ENCODE measurements around the gene ERICH2. TPM values are rescaled to one million over a fixed set of nuclear protein-coding genes. Genes with fewer than 3 reads are reported as not detected.

The ERICH2 gene
- total and polyA plus RNA-seq, 2 donors = 0.52 TPM; not detected in 1

- 89% methylated on average over 4 of the region's 4 CpGs for WGBS
- Histone ChIP-seq H3K4me1 (ENCODE audit: control insufficient read depth in 2 of 2, insufficient read depth in 2 of 2, low read length in 2 of 2) (no peaks in the 10 kb centered on the region), H3K27ac (ENCODE audit: low read depth in 1 of 2, low read length in 1 of 2) (no peak overlapping the region), H3K4me3 (ENCODE audit: low read length in 2 of 2) (no peak overlapping the region), H3K9me3 (ENCODE audit: control insufficient read depth in 2 of 2, insufficient read depth in 1 of 2, low read length in 1 of 2) (no peaks in the 10 kb centered on the region), H3K27me3 (ENCODE audit: control insufficient read depth in 2 of 2, insufficient read depth in 1 of 2, low read length in 1 of 2) (peaks cover 0 to 11% of the 10 kb centered on the region in 2 donors), H3K36me3 (ENCODE audit: control insufficient read depth in 2 of 2, insufficient read depth in 2 of 2, low read length in 1 of 2) (no peaks in the 10 kb centered on the region)
- no peak for DNase-seq (ENCODE audit: low read depth in 6 of 9, low spot score in 9 of 9)
These were observed 32.4 kb upstream of the ERICH2 start for GRCh38 chr2:170737821-170738220.

- Histone ChIP-seq H3K4me1 (ENCODE audit: control insufficient read depth in 2 of 2, insufficient read depth in 2 of 2, low read length in 2 of 2) (no peaks in the 10 kb centered on the region), H3K27me3 (ENCODE audit: control insufficient read depth in 2 of 2, insufficient read depth in 1 of 2, low read length in 1 of 2) (peaks cover 0 to 6% of the 10 kb centered on the region in 2 donors), H3K9me3 (ENCODE audit: control insufficient read depth in 2 of 2, insufficient read depth in 1 of 2, low read length in 1 of 2) (no peaks in the 10 kb centered on the region), H3K27ac (ENCODE audit: low read depth in 1 of 2, low read length in 1 of 2) (no peak overlapping the region), H3K4me3 (ENCODE audit: low read length in 2 of 2) (no peak overlapping the region), H3K36me3 (ENCODE audit: control insufficient read depth in 2 of 2, insufficient read depth in 2 of 2, low read length in 1 of 2) (no peaks in the 10 kb centered on the region)
- no peak for DNase-seq (ENCODE audit: low read depth in 6 of 9, low spot score in 9 of 9)
- 94% methylated on average over 3 of the region's 3 CpGs for whole genome bisulfite sequencing
These were observed 31.1 kb upstream of the ERICH2 start for GRCh38 chr2:170739048-170739447.

GRCh38 chr2:170739507-170740046, 30.6 kb upstream of the ERICH2 start:
- peaks cover 0 to 6% of the 10 kb centered on the region in 2 donors for H3K27me3 ChIP-seq (ENCODE audit: control insufficient read depth in 2 of 2, insufficient read depth in 1 of 2, low read length in 1 of 2)
- no peak overlapping the region for H3K27ac ChIP-seq (ENCODE audit: low read depth in 1 of 2, low read length in 1 of 2)
- H3K9me3 ChIP-seq (ENCODE audit: control insufficient read depth in 2 of 2, insufficient read depth in 1 of 2, low read length in 1 of 2) = no peaks in the 10 kb centered on the region
- DNase-seq (ENCODE audit: low read depth in 6 of 9, low spot score in 9 of 9) = no peak
- no peaks in the 10 kb centered on the region for H3K36me3 ChIP-seq (ENCODE audit: control insufficient read depth in 2 of 2, insufficient read depth in 2 of 2, low read length in 1 of 2)
- H3K4me1 ChIP-seq (ENCODE audit: control insufficient read depth in 2 of 2, insufficient read depth in 2 of 2, low read length in 2 of 2) = no peaks in the 10 kb centered on the region
- 93% methylated on average over 3 of the region's 3 CpGs for WGBS
- no peak overlapping the region for H3K4me3 ChIP-seq (ENCODE audit: low read length in 2 of 2)

- H3K36me3 ChIP-seq (ENCODE audit: control insufficient read depth in 2 of 2, insufficient read depth in 2 of 2, low read length in 1 of 2) = no peaks in the 10 kb centered on the region
- peaks cover 0 to 6% of the 10 kb centered on the region in 2 donors for H3K27me3 ChIP-seq (ENCODE audit: control insufficient read depth in 2 of 2, insufficient read depth in 1 of 2, low read length in 1 of 2)
- no peak overlapping the region for H3K27ac ChIP-seq (ENCODE audit: low read depth in 1 of 2, low read length in 1 of 2)
- 95% methylated on average over 4 of the region's 4 CpGs for WGBS
- no peak for DNase-seq (ENCODE audit: low read depth in 6 of 9, low spot score in 9 of 9)
- no peaks in the 10 kb centered on the region for H3K9me3 ChIP-seq (ENCODE audit: control insufficient read depth in 2 of 2, insufficient read depth in 1 of 2, low read length in 1 of 2)
- H3K4me3 ChIP-seq (ENCODE audit: low read length in 2 of 2) = no peak overlapping the region
- H3K4me1 ChIP-seq (ENCODE audit: control insufficient read depth in 2 of 2, insufficient read depth in 2 of 2, low read length in 2 of 2) = no peaks in the 10 kb centered on the region
These were observed 29.5 kb upstream of the ERICH2 start for GRCh38 chr2:170740660-170741059.

- no peak overlapping the region for H3K27ac ChIP-seq (ENCODE audit: low read depth in 1 of 2, low read length in 1 of 2)
- 98% methylated on average over 3 of the region's 3 CpGs for WGBS
- no peaks in the 10 kb centered on the region for H3K9me3 ChIP-seq (ENCODE audit: control insufficient read depth in 2 of 2, insufficient read depth in 1 of 2, low read length in 1 of 2)
- no peaks in the 10 kb centered on the region for H3K4me1 ChIP-seq (ENCODE audit: control insufficient read depth in 2 of 2, insufficient read depth in 2 of 2, low read length in 2 of 2)
- peaks cover 0 to 6% of the 10 kb centered on the region in 2 donors for H3K27me3 ChIP-seq (ENCODE audit: control insufficient read depth in 2 of 2, insufficient read depth in 1 of 2, low read length in 1 of 2)
- no peak for DNase-seq (ENCODE audit: low read depth in 6 of 9, low spot score in 9 of 9)
- no peak overlapping the region for H3K4me3 ChIP-seq (ENCODE audit: low read length in 2 of 2)
- no peaks in the 10 kb centered on the region for H3K36me3 ChIP-seq (ENCODE audit: control insufficient read depth in 2 of 2, insufficient read depth in 2 of 2, low read length in 1 of 2)
These were observed 28.2 kb upstream of the ERICH2 start for GRCh38 chr2:170742000-170742399.

GRCh38 chr2:170742896-170743529, 27.2 kb upstream of the ERICH2 start:
- Histone ChIP-seq H3K4me1 (ENCODE audit: control insufficient read depth in 2 of 2, insufficient read depth in 2 of 2, low read length in 2 of 2) (no peaks in the 10 kb centered on the region), H3K4me3 (ENCODE audit: low read length in 2 of 2) (no peak overlapping the region), H3K9me3 (ENCODE audit: control insufficient read depth in 2 of 2, insufficient read depth in 1 of 2, low read length in 1 of 2) (no peaks in the 10 kb centered on the region), H3K36me3 (ENCODE audit: control insufficient read depth in 2 of 2, insufficient read depth in 2 of 2, low read length in 1 of 2) (no peaks in the 10 kb centered on the region), H3K27me3 (ENCODE audit: control insufficient read depth in 2 of 2, insufficient read depth in 1 of 2, low read length in 1 of 2) (peaks cover 0 to 6% of the 10 kb centered on the region in 2 donors), H3K27ac (ENCODE audit: low read depth in 1 of 2, low read length in 1 of 2) (no peak overlapping the region)
- WGBS = 93% methylated on average over 6 of the region's 6 CpGs
- DNase-seq (ENCODE audit: low read depth in 6 of 9, low spot score in 9 of 9) = no peak

- Histone ChIP-seq H3K36me3 (ENCODE audit: control insufficient read depth in 2 of 2, insufficient read depth in 2 of 2, low read length in 1 of 2) (no peaks in the 10 kb centered on the region), H3K9me3 (ENCODE audit: control insufficient read depth in 2 of 2, insufficient read depth in 1 of 2, low read length in 1 of 2) (no peaks in the 10 kb centered on the region), H3K4me3 (ENCODE audit: low read length in 2 of 2) (no peak overlapping the region), H3K27ac (ENCODE audit: low read depth in 1 of 2, low read length in 1 of 2) (no peak overlapping the region), H3K4me1 (ENCODE audit: control insufficient read depth in 2 of 2, insufficient read depth in 2 of 2, low read length in 2 of 2) (no peaks in the 10 kb centered on the region), H3K27me3 (ENCODE audit: control insufficient read depth in 2 of 2, insufficient read depth in 1 of 2, low read length in 1 of 2) (peaks cover 0 to 6% of the 10 kb centered on the region in 2 donors)
- DNase-seq (ENCODE audit: low read depth in 6 of 9, low spot score in 9 of 9) = peak in 1 of 9 donors; percentile 22
- WGBS = 79% methylated on average over 8 of the region's 8 CpGs
These were observed 26.5 kb upstream of the ERICH2 start for GRCh38 chr2:170743530-170744239.

- H3K9me3 ChIP-seq (ENCODE audit: control insufficient read depth in 2 of 2, insufficient read depth in 1 of 2, low read length in 1 of 2) = no peaks in the 10 kb centered on the region
- DNase-seq (ENCODE audit: low read depth in 6 of 9, low spot score in 9 of 9) = peak in 1 of 9 donors; percentile 38
- peaks cover 0 to 6% of the 10 kb centered on the region in 2 donors for H3K27me3 ChIP-seq (ENCODE audit: control insufficient read depth in 2 of 2, insufficient read depth in 1 of 2, low read length in 1 of 2)
- no peak overlapping the region for H3K4me3 ChIP-seq (ENCODE audit: low read length in 2 of 2)
- no peaks in the 10 kb centered on the region for H3K36me3 ChIP-seq (ENCODE audit: control insufficient read depth in 2 of 2, insufficient read depth in 2 of 2, low read length in 1 of 2)
- WGBS = 96% methylated on average over 14 of the region's 14 CpGs
- no peak overlapping the region for H3K27ac ChIP-seq (ENCODE audit: low read depth in 1 of 2, low read length in 1 of 2)
- H3K4me1 ChIP-seq (ENCODE audit: control insufficient read depth in 2 of 2, insufficient read depth in 2 of 2, low read length in 2 of 2) = no peaks in the 10 kb centered on the region
These were observed 25.8 kb upstream of the ERICH2 start for GRCh38 chr2:170744248-170745002.

- H3K4me3 ChIP-seq (ENCODE audit: low read length in 2 of 2) = no peak overlapping the region
- peaks cover 0 to 6% of the 10 kb centered on the region in 2 donors for H3K27me3 ChIP-seq (ENCODE audit: control insufficient read depth in 2 of 2, insufficient read depth in 1 of 2, low read length in 1 of 2)
- no peak for DNase-seq (ENCODE audit: low read depth in 6 of 9, low spot score in 9 of 9)
- H3K9me3 ChIP-seq (ENCODE audit: control insufficient read depth in 2 of 2, insufficient read depth in 1 of 2, low read length in 1 of 2) = no peaks in the 10 kb centered on the region
- H3K27ac ChIP-seq (ENCODE audit: low read depth in 1 of 2, low read length in 1 of 2) = no peak overlapping the region
- 44% methylated on average over 6 of the region's 6 CpGs for WGBS
- no peaks in the 10 kb centered on the region for H3K36me3 ChIP-seq (ENCODE audit: control insufficient read depth in 2 of 2, insufficient read depth in 2 of 2, low read length in 1 of 2)
- no peaks in the 10 kb centered on the region for H3K4me1 ChIP-seq (ENCODE audit: control insufficient read depth in 2 of 2, insufficient read depth in 2 of 2, low read length in 2 of 2)
These were observed 24.9 kb upstream of the ERICH2 start for GRCh38 chr2:170745305-170745704.

Measured in thymus (tissue), 11 donors.